SK-N-MC (cell line): ENCODE measurements around the gene SYNDIG1L.

Source experiments
- EZH2 ChIP-seq: fragments of 200-600 bp; sonication (generic); IDR thresholded peaks from one replicate; pipeline ENCODE4 v1.6.1; 2017; ENCODE audit warnings: antibody characterized with exemption
- POLR2AphosphoS5 ChIP-seq: IDR thresholded peaks from 2 replicates; pipeline ENCODE4 v1.6.1; 2012; ENCODE audit warnings: mild to moderate bottlenecking, low read depth, low read length, borderline replicate concordance

GRCh38 chr14:74442757-74443156 is 16.7 kb upstream of the SYNDIG1L start:
- TF ChIP-seq POLR2AphosphoS5 (no peak), EZH2 (no peak)
